NCI-H510A (cell line): ENCODE measurements around the gene VTI1A.
"Not testable (repeated sequence)": the region's sequence is repeated elsewhere in the genome, so short reads cannot be mapped to it uniquely, and the experiment has no call there.

Experiments used
- DNase-seq: peaks from one replicate; lab custom pipeline; 2025; lab: John Stamatoyannopoulos, UW

VTI1A gene

GRCh38 chr10:112507046-112507445 lies 60.0 kb downstream of the VTI1A start:
- no peak for DNase-seq

GRCh38 chr10:112507988-112508387 lies 61.0 kb downstream of the VTI1A start:
- DNase-seq = no peak

- no peak for DNase-seq
These were observed 62.7 kb downstream of the VTI1A start for GRCh38 chr10:112509558-112510291.

- no peak for DNase-seq
These were observed 63.4 kb downstream of the VTI1A start for GRCh38 chr10:112510384-112510783.

- DNase-seq = no peak
These were observed 65.3 kb downstream of the VTI1A start for GRCh38 chr10:112512294-112512693.

GRCh38 chr10:112515126-112515525 lies 68.1 kb downstream of the VTI1A start:
- no peak for DNase-seq

- no peak for DNase-seq
These were observed 68.8 kb downstream of the VTI1A start for GRCh38 chr10:112515852-112516251.

GRCh38 chr10:112517451-112517862 lies 70.4 kb downstream of the VTI1A start:
- DNase-seq = no peak

- DNase-seq = no peak
These were observed 72.2 kb downstream of the VTI1A start for GRCh38 chr10:112519133-112519761.

GRCh38 chr10:112520914-112521313 lies 73.9 kb downstream of the VTI1A start:
- no peak for DNase-seq

GRCh38 chr10:112524641-112525040 lies 77.6 kb downstream of the VTI1A start:
- no peak for DNase-seq

- DNase-seq = no peak
These were observed 78.2 kb downstream of the VTI1A start for GRCh38 chr10:112525200-112525599.

GRCh38 chr10:112526139-112526538 lies 79.1 kb downstream of the VTI1A start:
- DNase-seq = no peak

GRCh38 chr10:112526906-112527305 lies 79.9 kb downstream of the VTI1A start:
- no peak for DNase-seq

GRCh38 chr10:112528235-112528634 lies 81.2 kb downstream of the VTI1A start:
- DNase-seq = no peak

GRCh38 chr10:112531421-112531820 lies 84.4 kb downstream of the VTI1A start:
- no peak for DNase-seq

- no peak for DNase-seq
These were observed 85.2 kb downstream of the VTI1A start for GRCh38 chr10:112532189-112532588.

- DNase-seq = no peak
These were observed 85.9 kb downstream of the VTI1A start for GRCh38 chr10:112532956-112533355.

GRCh38 chr10:112533916-112534315 lies 86.9 kb downstream of the VTI1A start:
- DNase-seq = no peak

- DNase-seq = no peak
These were observed 88.5 kb downstream of the VTI1A start for GRCh38 chr10:112535531-112535951.

GRCh38 chr10:112536663-112537062 lies 89.6 kb downstream of the VTI1A start:
- no peak for DNase-seq

GRCh38 chr10:112538168-112538567 lies 91.2 kb downstream of the VTI1A start:
- no peak for DNase-seq

- DNase-seq = no peak
These were observed 92.3 kb downstream of the VTI1A start for GRCh38 chr10:112539340-112539739.

- not testable (repeated sequence) for DNase-seq
These were observed 95.8 kb downstream of the VTI1A start for GRCh38 chr10:112542823-112543222.
